Spleen (tissue), 7 donors: ENCODE results near the gene SORL1.

Source experiments
- CTCF ChIP-seq, 11 experiments: fragments of 200-600 bp in 7 of 11; fragments of 450-650 bp in 4 of 11; sonication (generic) in 4 of 11; IDR thresholded peaks in 8 of 11; conservative IDR thresholded peaks in 3 of 11; 1 replicate in 7 of 11; 2 replicates in 4 of 11; pipeline versions ENCODE4 v1.4.0 to v1.8.0; 2016 to 2021; ENCODE audit warnings: antibody characterized with exemption in 11 of 11, inconsistent platforms in 4 of 11, mild to moderate bottlenecking in 1 of 11
- POLR2AphosphoS5 ChIP-seq, 3 donors: sonication (generic); formaldehyde crosslinking; IDR thresholded peaks; one replicate each; pipeline ENCODE4 v1.5.1; 2017; ENCODE audit warnings: antibody characterized with exemption in 3 of 3
- donor health status: DM: no; HTN: no; CAD: no; lungs with moderate emphysema.
- donor health status: DM: no; HTN: no; CAD: no.
- donor health status: DM: no; HTN: no; CAD: no.

- TF ChIP-seq POLR2AphosphoS5 (IDR thresholded peaks at IDR 0.05), result peak in 1 of 3 donors; percentile 44
- TF ChIP-seq CTCF (IDR thresholded peaks at IDR 0.05 in 8 of 11, conservative IDR thresholded peaks at IDR 0.05 in 3 of 11), result peak; percentile 70 to 93 (median 87)
These were observed 139.4 kb downstream of the SORL1 start for GRCh38 chr11:121591405-121592033.
